Skeletal muscle satellite cell (primary cell): ENCODE data around the gene TUBG2.

Source experiments
- H3K27me3 ChIP-seq: 2 replicates; pipeline ENCODE4 v1.7.0; 2013; ENCODE audit warnings: low read length; ENCODE audit not compliant: control insufficient read depth, insufficient read depth
- H3K36me3 ChIP-seq: 2 replicates; pipeline ENCODE4 v1.7.0; 2013; ENCODE audit warnings: mild to moderate bottlenecking, control low read depth, low read length; ENCODE audit not compliant: insufficient read depth
- H3K4me1 ChIP-seq: 2 replicates; pipeline ENCODE4 v1.7.0; 2013; ENCODE audit warnings: low read length; ENCODE audit not compliant: control insufficient read depth, insufficient read depth
- H3K4me2 ChIP-seq: 2 replicates; pipeline ENCODE4 v1.7.0; 2013; ENCODE audit warnings: mild to moderate bottlenecking, low read length
- H3K4me3 ChIP-seq: 2 replicates; pipeline ENCODE4 v1.7.0; 2013; ENCODE audit warnings: low read length
- H3K9ac ChIP-seq: 2 replicates; pipeline ENCODE4 v1.7.0; 2013; ENCODE audit warnings: mild to moderate bottlenecking, low read depth, low read length, moderate library complexity
- H3K9me3 ChIP-seq: replicated peaks from 2 replicates; pipeline ENCODE4 v1.7.0; 2013; ENCODE audit warnings: mild to moderate bottlenecking, control low read depth, low read length

TUBG2 gene

GRCh38 chr17:42679492-42680330 lies 20.6 kb downstream of the TUBG2 start:
- H3K36me3 ChIP-seq = no peaks in the 10 kb centered on the region
- H3K27me3 ChIP-seq = no peaks in the 10 kb centered on the region
- H3K9ac ChIP-seq = peak overlapping the region; percentile 78
- no peaks in the 10 kb centered on the region for H3K9me3 ChIP-seq
- peak overlapping the region; percentile 63 for H3K4me3 ChIP-seq
- H3K4me2 ChIP-seq = peak overlapping the region; percentile 82
- peaks cover 45% of the 10 kb centered on the region for H3K4me1 ChIP-seq

GRCh38 chr17:42680331-42680808 lies 21.3 kb downstream of the TUBG2 start:
- Histone ChIP-seq H3K4me3 (peak overlapping the region; percentile 58), H3K36me3 (peaks cover 4% of the 10 kb centered on the region), H3K9me3 (no peaks in the 10 kb centered on the region), H3K4me1 (peaks cover 41% of the 10 kb centered on the region), H3K4me2 (peak overlapping the region; percentile 82), H3K27me3 (no peaks in the 10 kb centered on the region), H3K9ac (peak overlapping the region; percentile 25)

GRCh38 chr17:42681976-42682721 lies 23.1 kb downstream of the TUBG2 start, which contains the start of gene CNTNAP1:
Gene CNTNAP1 (plus strand): TSS chr17:42682531. CDS start chr17:42682830, 299 bp downstream.
- Histone ChIP-seq H3K36me3 (peaks cover 4% of the 10 kb centered on the region), H3K9ac (peak within 1 kb of the TSS; percentile 54), H3K4me3 (peak within 1 kb of the TSS; percentile 76), H3K9me3 (no peaks in the 10 kb centered on the region), H3K27me3 (no peaks in the 10 kb centered on the region), H3K4me1 (peaks cover 41% of the 10 kb centered on the region), H3K4me2 (peak within 1 kb of the TSS; percentile 91)

GRCh38 chr17:42682722-42683403 lies 23.8 kb downstream of the TUBG2 start:
- Histone ChIP-seq H3K4me3 (peak overlapping the region; percentile 76), H3K4me2 (peak overlapping the region; percentile 91), H3K9ac (peak overlapping the region; percentile 54), H3K9me3 (no peaks in the 10 kb centered on the region), H3K36me3 (peaks cover 4% of the 10 kb centered on the region), H3K4me1 (peaks cover 34% of the 10 kb centered on the region), H3K27me3 (no peaks in the 10 kb centered on the region)

GRCh38 chr17:42683407-42684034 lies 24.4 kb downstream of the TUBG2 start:
- H3K9ac ChIP-seq = peak overlapping the region; percentile 54
- H3K9me3 ChIP-seq = no peaks in the 10 kb centered on the region

GRCh38 chr17:42684929-42685556 lies 26.0 kb downstream of the TUBG2 start:
- Histone ChIP-seq H3K36me3 (peaks cover 4% of the 10 kb centered on the region), H3K9me3 (no peaks in the 10 kb centered on the region), H3K4me2 (no peak overlapping the region), H3K4me1 (peaks cover 20% of the 10 kb centered on the region), H3K27me3 (no peaks in the 10 kb centered on the region), H3K4me3 (no peak overlapping the region), H3K9ac (no peak overlapping the region)

More at GRCh38 chr17:42683407-42684034, 24.4 kb downstream of the TUBG2 start:
- peak overlapping the region; percentile 91 for H3K4me2 ChIP-seq
- H3K4me1 ChIP-seq = peaks cover 31% of the 10 kb centered on the region
- peak overlapping the region; percentile 76 for H3K4me3 ChIP-seq
- H3K36me3 ChIP-seq = peaks cover 4% of the 10 kb centered on the region
- H3K27me3 ChIP-seq = no peaks in the 10 kb centered on the region

- Histone ChIP-seq H3K27me3 (no peaks in the 10 kb centered on the region), H3K4me3 (no peak overlapping the region), H3K4me1 (peaks cover 14% of the 10 kb centered on the region), H3K36me3 (peaks cover 4% of the 10 kb centered on the region), H3K4me2 (no peak overlapping the region), H3K9me3 (no peaks in the 10 kb centered on the region), H3K9ac (no peak overlapping the region)
Measured at GRCh38 chr17:42685831-42686230, 26.7 kb downstream of the TUBG2 start.

GRCh38 chr17:42686520-42687128 lies 27.5 kb downstream of the TUBG2 start:
- Histone ChIP-seq H3K9ac (no peak overlapping the region), H3K9me3 (no peaks in the 10 kb centered on the region), H3K27me3 (no peaks in the 10 kb centered on the region), H3K36me3 (peaks cover 5% of the 10 kb centered on the region), H3K4me1 (peaks cover 14% of the 10 kb centered on the region), H3K4me3 (no peak overlapping the region), H3K4me2 (no peak overlapping the region)

GRCh38 chr17:42687707-42688320 lies 28.7 kb downstream of the TUBG2 start:
- peaks cover 13% of the 10 kb centered on the region for H3K4me1 ChIP-seq
- no peak overlapping the region for H3K4me3 ChIP-seq

GRCh38 chr17:42690596-42690995 lies 31.5 kb downstream of the TUBG2 start:
- H3K4me1 ChIP-seq = no peaks in the 10 kb centered on the region
- no peak overlapping the region for H3K4me2 ChIP-seq
- H3K9me3 ChIP-seq = no peaks in the 10 kb centered on the region
- H3K27me3 ChIP-seq = no peaks in the 10 kb centered on the region
- H3K36me3 ChIP-seq = peaks cover 6% of the 10 kb centered on the region
- no peak overlapping the region for H3K4me3 ChIP-seq
- no peak overlapping the region for H3K9ac ChIP-seq

More at GRCh38 chr17:42687707-42688320, 28.7 kb downstream of the TUBG2 start:
- Histone ChIP-seq H3K9me3 (no peaks in the 10 kb centered on the region), H3K36me3 (peaks cover 10% of the 10 kb centered on the region), H3K9ac (no peak overlapping the region), H3K27me3 (no peaks in the 10 kb centered on the region), H3K4me2 (no peak overlapping the region)
